ENCODE results near the gene CACNA1A. TPM values are rescaled to one million over a fixed set of nuclear protein-coding genes. Genes with fewer than 3 reads are reported as not detected.
A peak's percentile ranks its signal among the peaks of the same experiment; 100 is the strongest.
"Not testable (repeated sequence)": the region's sequence is repeated elsewhere in the genome, so short reads cannot be mapped to it uniquely, and the experiment has no call there.

CACNA1A gene
- total RNA-seq, 8 experiments from 2014 or later = 1.9 to 23.0 (median 7.5) TPM

GRCh38 chr19:13211426-13212308 lies 294.6 kb downstream of the CACNA1A start:
- WGBS, 10 experiments = 60 to 100% (median 87%) methylated on average over 1 to 3 of the region's 16 CpGs; no CpG with 5 or more reads in 6 of the 10 experiments
- Histone ChIP-seq H3K27ac (no peak overlapping the region), H3K4me3 (no peak overlapping the region), H3K4me1 (replicated peaks in 1 of 2) (peaks cover 8 to 22% of the 10 kb centered on the region in 2 donors)
- in situ Hi-C loops (cut with MboI; ENCODE audit: low pct_unique_long_range_greater_than_20kb in 2 of 9, low sequenced_read_pairs in 9 of 9, unreplicated experiment in 9 of 9) = no loop called here
- ATAC-seq (replicated peaks in 6 of 8) = no peak

- in situ Hi-C loops (cut with MboI; ENCODE audit: low pct_unique_long_range_greater_than_20kb in 2 of 9, low sequenced_read_pairs in 9 of 9, unreplicated experiment in 9 of 9) = no loop called here
- ATAC-seq (replicated peaks in 6 of 8) = no peak
- 60 to 83% methylated on average over 1 to 4 of the region's 20 CpGs; no CpG with 5 or more reads in 8 of the 10 experiments for WGBS, 10 experiments
- Histone ChIP-seq H3K27ac (no peak overlapping the region), H3K4me1 (replicated peaks in 1 of 2) (peaks cover 14 to 26% of the 10 kb centered on the region in 2 donors), H3K4me3 (no peak overlapping the region)
These were observed 295.3 kb downstream of the CACNA1A start for GRCh38 chr19:13210941-13211340.

GRCh38 chr19:13210339-13210775 lies 295.9 kb downstream of the CACNA1A start:
- WGBS, 10 experiments = 69 to 100% (median 78%) methylated on average over 1 to 3 of the region's 13 CpGs; no CpG with 5 or more reads in 6 of the 10 experiments
- in situ Hi-C loops (cut with MboI; ENCODE audit: low pct_unique_long_range_greater_than_20kb in 2 of 9, low sequenced_read_pairs in 9 of 9, unreplicated experiment in 9 of 9) = no loop called here
- H3K4me1 ChIP-seq (replicated peaks in 1 of 2) = peaks cover 14 to 28% of the 10 kb centered on the region in 2 donors
- H3K4me3 ChIP-seq = no peak overlapping the region
- ATAC-seq (replicated peaks in 6 of 8) = no peak
- no peak overlapping the region for H3K27ac ChIP-seq

GRCh38 chr19:13209484-13210338 lies 296.6 kb downstream of the CACNA1A start:
- no peak overlapping the region for H3K27ac ChIP-seq
- in situ Hi-C loops (cut with MboI; ENCODE audit: low pct_unique_long_range_greater_than_20kb in 2 of 9, low sequenced_read_pairs in 9 of 9, unreplicated experiment in 9 of 9) = no loop called here
- H3K4me1 ChIP-seq (replicated peaks in 1 of 2) = peaks cover 14 to 28% of the 10 kb centered on the region in 2 donors
- WGBS, 10 experiments = 20 to 69% methylated on average over 1 to 3 of the region's 13 CpGs; no CpG with 5 or more reads in 8 of the 10 experiments
- H3K4me3 ChIP-seq = no peak overlapping the region
- ATAC-seq (replicated peaks in 6 of 8) = peak in 3 of 8 experiments; percentile 11 to 14 (median 12)

GRCh38 chr19:13208672-13209483 lies 297.4 kb downstream of the CACNA1A start:
- peaks cover 14 to 28% of the 10 kb centered on the region in 2 donors for H3K4me1 ChIP-seq (replicated peaks in 1 of 2)
- no peak overlapping the region for H3K4me3 ChIP-seq
- no peak overlapping the region for H3K27ac ChIP-seq
- ATAC-seq (replicated peaks in 6 of 8) = peak in 3 of 8 experiments; percentile 3 to 10 (median 8)
- WGBS, 10 experiments = 90 to 100% methylated on average over 2 of the region's 52 CpGs; no CpG with 5 or more reads in 8 of the 10 experiments
- in situ Hi-C loops (cut with MboI; ENCODE audit: low pct_unique_long_range_greater_than_20kb in 2 of 9, low sequenced_read_pairs in 9 of 9, unreplicated experiment in 9 of 9) = no loop called here

- in situ Hi-C loops (cut with MboI; ENCODE audit: low pct_unique_long_range_greater_than_20kb in 2 of 9, low sequenced_read_pairs in 9 of 9, unreplicated experiment in 9 of 9) = no loop called here
- 67 to 87% methylated on average over 2 to 3 of the region's 39 CpGs; no CpG with 5 or more reads in 8 of the 10 experiments for WGBS, 10 experiments
- Histone ChIP-seq H3K27ac (peak overlapping the region in 1 of 2 donors; percentile 70), H3K4me3 (no peak overlapping the region), H3K4me1 (replicated peaks in 1 of 2) (peaks cover 14 to 28% of the 10 kb centered on the region in 2 donors)
- peak in 7 of 8 experiments; percentile 2 to 70 (median 62) for ATAC-seq (replicated peaks in 6 of 8)
These were observed 298.2 kb downstream of the CACNA1A start for GRCh38 chr19:13207846-13208671.

- no CpG with 5 or more reads among the region's 79 CpGs for WGBS, 10 experiments
- ATAC-seq (replicated peaks in 6 of 8) = peak in 3 of 8 experiments; percentile 3 to 77 (median 3)
- H3K4me3 ChIP-seq = no peak overlapping the region
- peak overlapping the region in 1 of 2 donors; percentile 70 for H3K27ac ChIP-seq
- in situ Hi-C loops (cut with MboI; ENCODE audit: low pct_unique_long_range_greater_than_20kb in 2 of 9, low sequenced_read_pairs in 9 of 9, unreplicated experiment in 9 of 9) = no loop called here
- peaks cover 14 to 28% of the 10 kb centered on the region in 2 donors for H3K4me1 ChIP-seq (replicated peaks in 1 of 2)
These were observed 298.9 kb downstream of the CACNA1A start for GRCh38 chr19:13207237-13207845.

GRCh38 chr19:13206587-13206986 lies 299.7 kb downstream of the CACNA1A start:
- WGBS, 10 experiments = 28 to 86% (median 77%) methylated on average over 2 to 5 of the region's 5 CpGs; no CpG with 5 or more reads in 2 of the 10 experiments
- Histone ChIP-seq H3K4me3 (no peak overlapping the region), H3K27ac (no peak overlapping the region), H3K4me1 (replicated peaks in 1 of 2) (peaks cover 14 to 28% of the 10 kb centered on the region in 2 donors)
- in situ Hi-C loops (cut with MboI; ENCODE audit: low pct_unique_long_range_greater_than_20kb in 2 of 9, low sequenced_read_pairs in 9 of 9, unreplicated experiment in 9 of 9) = no loop called here
- no peak for ATAC-seq (replicated peaks in 6 of 8)

GRCh38 chr19:13202112-13202511 lies 304.2 kb downstream of the CACNA1A start:
- ATAC-seq (replicated peaks in 6 of 8); H3K4me1 ChIP-seq (replicated peaks in 1 of 2); in situ Hi-C loops (cut with MboI; ENCODE audit: low pct_unique_long_range_greater_than_20kb in 2 of 9, low sequenced_read_pairs in 9 of 9, unreplicated experiment in 9 of 9); H3K27ac ChIP-seq; H3K4me3 ChIP-seq: not testable (repeated sequence)
- WGBS, 10 experiments = 94 to 100% (median 100%) methylated on average over 2 to 5 of the region's 7 CpGs; no CpG with 5 or more reads in 5 of the 10 experiments

- 95% methylated on average over 4 of the region's 18 CpGs; no CpG with 5 or more reads in 9 of the 10 experiments for WGBS, 10 experiments
- Histone ChIP-seq H3K27ac (no peak overlapping the region), H3K4me1 (replicated peaks in 1 of 2) (no peaks in the 10 kb centered on the region), H3K4me3 (no peak overlapping the region)
- ATAC-seq (replicated peaks in 6 of 8) = no peak
- in situ Hi-C loops (cut with MboI; ENCODE audit: low pct_unique_long_range_greater_than_20kb in 2 of 9, low sequenced_read_pairs in 9 of 9, unreplicated experiment in 9 of 9) = loop anchor here in 1 of 9 experiments (10.0 kb wide), 1 partner anchor 56 kb away; no protein-coding TSS in a partner anchor
These were observed 307.6 kb downstream of the CACNA1A start for GRCh38 chr19:13198634-13199033.

GRCh38 chr19:13195678-13196077 lies 310.6 kb downstream of the CACNA1A start:
- 47 to 80% (median 64%) methylated on average over 2 to 8 of the region's 11 CpGs; no CpG with 5 or more reads in 2 of the 10 experiments for WGBS, 10 experiments
- no peak for ATAC-seq (replicated peaks in 6 of 8)
- no peak overlapping the region for H3K27ac ChIP-seq
- in situ Hi-C loops (cut with MboI; ENCODE audit: low pct_unique_long_range_greater_than_20kb in 2 of 9, low sequenced_read_pairs in 9 of 9, unreplicated experiment in 9 of 9) = loop anchor here in 1 of 9 experiments (10.0 kb wide), 1 partner anchor 59 kb away; no protein-coding TSS in a partner anchor
- H3K4me1 ChIP-seq (replicated peaks in 1 of 2) = no peaks in the 10 kb centered on the region
- H3K4me3 ChIP-seq = no peak overlapping the region
